WTC11 (cell line): ENCODE measurements around the gene SEC22C. TPM values are rescaled to one million over a fixed set of nuclear protein-coding genes. Genes with fewer than 3 reads are reported as not detected.

ENCODE experiments used
- ATAC-seq: fragments of 200-7000 bp; cut with Tn5 transposase; 2 replicates; pipeline ENCODE4 v1.10.0; 2021; ENCODE audit warnings: mild to moderate bottlenecking, moderate library complexity
- CTCF ChIA-PET: fragments of 300-600 bp; sonication (Branson Sonifier 250); formaldehyde crosslinking; loops from one replicate; lab custom pipeline; 2021; ENCODE audit warnings: antibody characterized with exemption; lab: Charles Lee
- POLR2A ChIA-PET: fragments of 350-600 bp; sonication (Branson Sonifier 250); formaldehyde crosslinking; loops from one replicate; lab custom pipeline; 2021; ENCODE audit warnings: antibody characterized with exemption; lab: Charles Lee
- DNase-seq: peaks from one replicate; pipeline ENCODE4 v3.0.0; 2021; ENCODE audit warnings: low spot score
- H3K27ac Mint-ChIP-seq: 2 replicates; pipeline ENCODE4 v1.8.0; 2021; ENCODE audit warnings: mixed read lengths
- H3K27me3 Mint-ChIP-seq: 2 replicates; pipeline ENCODE4 v1.8.0; 2021; ENCODE audit warnings: low read depth, mild to moderate bottlenecking, moderate library complexity, mixed read lengths
- H3K36me3 Mint-ChIP-seq: 2 replicates; pipeline ENCODE4 v1.8.0; 2021; ENCODE audit warnings: mixed read lengths
- H3K4me1 Mint-ChIP-seq: 2 replicates; pipeline ENCODE4 v1.8.0; 2022; ENCODE audit warnings: mixed read lengths
- H3K4me3 Mint-ChIP-seq: 2 replicates; pipeline ENCODE4 v1.8.0; 2021; ENCODE audit warnings: mild to moderate bottlenecking, moderate library complexity, mixed read lengths
- H3K9me3 Mint-ChIP-seq: 2 replicates; pipeline ENCODE4 v1.8.0; 2021; ENCODE audit warnings: mixed read lengths
- ATF2 ChIP-seq: sonication (generic); formaldehyde crosslinking; IDR thresholded peaks from 2 replicates; pipeline ENCODE4 v1.8.1; 2022; ENCODE audit warnings: low read depth, missing genetic modification reagents, borderline replicate concordance
- ATF6 ChIP-seq: sonication (generic); formaldehyde crosslinking; IDR thresholded peaks from 2 replicates; pipeline ENCODE4 v1.8.1; 2023; ENCODE audit warnings: mild to moderate bottlenecking, missing genetic modification reagents
- CBFB ChIP-seq: sonication (generic); formaldehyde crosslinking; IDR thresholded peaks from 2 replicates; pipeline ENCODE4 v1.8.1; 2022; ENCODE audit warnings: mild to moderate bottlenecking, low read depth, missing genetic modification reagents
- E2F4 ChIP-seq: sonication (generic); formaldehyde crosslinking; IDR thresholded peaks from 2 replicates; pipeline ENCODE4 v1.8.1; 2022; ENCODE audit warnings: low read depth, mild to moderate bottlenecking, moderate library complexity, missing genetic modification reagents, borderline replicate concordance
- ETV6 ChIP-seq: sonication (generic); formaldehyde crosslinking; IDR thresholded peaks from 2 replicates; pipeline ENCODE4 v1.8.1; 2022; ENCODE audit warnings: mild to moderate bottlenecking, missing genetic modification reagents
- FOXJ3 ChIP-seq: sonication (generic); formaldehyde crosslinking; IDR thresholded peaks from 2 replicates; pipeline ENCODE4 v1.9.0; 2021; ENCODE audit warnings: missing genetic modification reagents, mild to moderate bottlenecking, borderline replicate concordance
- FOXK1 ChIP-seq: sonication (generic); formaldehyde crosslinking; IDR thresholded peaks from 2 replicates; pipeline ENCODE4 v1.8.0; 2022; ENCODE audit warnings: mild to moderate bottlenecking, moderate library complexity, missing genetic modification reagents
- HMGA2 ChIP-seq: fragments of 250-450 bp; sonication (Bioruptor Pico); IDR thresholded peaks from 2 replicates; pipeline ENCODE4 v1.4.0; 2021; ENCODE audit warnings: mild to moderate bottlenecking, moderate library complexity
- MAX ChIP-seq: sonication (generic); formaldehyde crosslinking; IDR thresholded peaks from 2 replicates; pipeline ENCODE4 v1.8.0; 2022; ENCODE audit warnings: mild to moderate bottlenecking, missing genetic modification reagents
- NFATC4 ChIP-seq: fragments of 250-450 bp; sonication (Bioruptor Pico); IDR thresholded peaks from 2 replicates; pipeline ENCODE4 v1.9.0; 2021; ENCODE audit warnings: mild to moderate bottlenecking
- NFYB ChIP-seq: sonication (generic); formaldehyde crosslinking; conservative IDR thresholded peaks from 2 replicates; pipeline ENCODE4 v1.8.0; 2022; ENCODE audit warnings: low read depth, missing genetic modification reagents
- PRDM15 ChIP-seq: sonication (generic); formaldehyde crosslinking; IDR thresholded peaks from 2 replicates; pipeline ENCODE4 v1.8.0; 2022; ENCODE audit warnings: missing genetic modification reagents
- SP1 ChIP-seq: sonication (generic); formaldehyde crosslinking; conservative IDR thresholded peaks from 2 replicates; pipeline ENCODE4 v1.8.1; 2022; ENCODE audit warnings: missing genetic modification reagents
- TEAD1 ChIP-seq: sonication (generic); formaldehyde crosslinking; IDR thresholded peaks from 2 replicates; pipeline ENCODE4 v1.8.0; 2022; ENCODE audit warnings: mild to moderate bottlenecking, missing genetic modification reagents
- ZBTB21 ChIP-seq: sonication (generic); formaldehyde crosslinking; IDR thresholded peaks from 2 replicates; pipeline ENCODE4 v1.8.1; 2023; ENCODE audit warnings: mild to moderate bottlenecking, missing genetic modification reagents, borderline replicate concordance
- ZBTB43 ChIP-seq: sonication (generic); formaldehyde crosslinking; IDR thresholded peaks from 2 replicates; pipeline ENCODE4 v1.8.1; 2023; ENCODE audit warnings: mild to moderate bottlenecking, missing genetic modification reagents
- ZNF532 ChIP-seq: fragments of 250-450 bp; sonication (Bioruptor Pico); IDR thresholded peaks from 2 replicates; pipeline ENCODE4 v1.9.0; 2021; ENCODE audit warnings: mild to moderate bottlenecking, borderline replicate concordance
- total RNA-seq: library from RNA; stranded (reverse); gene quantifications from 3 replicates; pipeline ENCODE4 v1.2.3, GENCODE V29; 2021

Gene SEC22C
- total RNA-seq, 1 experiment from 2014 or later, result 37.0 TPM

GRCh38 chr3:42578054-42578453 is 3.7 kb downstream of the SEC22C start (continued):
- no peak for TF ChIP-seq ZBTB43 (CRISPR knock-in tag)
- no peak for TF ChIP-seq PRDM15 (CRISPR knock-in tag)
- TF ChIP-seq NFATC4 (CRISPR knock-in tag), result no peak
- no peak for TF ChIP-seq SP1
- no peak for TF ChIP-seq NFYB
- no peak for TF ChIP-seq CBFB
- no peak for TF ChIP-seq ATF6 (CRISPR knock-in tag)
- TF ChIP-seq ZNF532 (CRISPR knock-in tag), result no peak
- no peak for TF ChIP-seq MAX
- TF ChIP-seq FOXJ3 (CRISPR knock-in tag), result no peak
- TF ChIP-seq TEAD1 (CRISPR knock-in tag), result no peak

GRCh38 chr3:42575137-42575741 is 6.5 kb downstream of the SEC22C start:
- Mint-ChIP-seq H3K27ac (no peak overlapping the region), H3K4me1 (peaks cover 11% of the 10 kb centered on the region), H3K9me3 (peaks cover 30% of the 10 kb centered on the region), H3K4me3 (no peak overlapping the region), H3K27me3 (no peaks in the 10 kb centered on the region), H3K36me3 (peaks cover 30% of the 10 kb centered on the region)
- ChIA-PET POLR2A (no interaction called here), CTCF (interaction anchor here (0.6 kb wide), 1 partner anchor 169 kb away, joined by 3 read pairs; no protein-coding TSS in a partner anchor)
- TF ChIP-seq HMGA2 (no peak), ETV6 (CRISPR knock-in tag) (no peak), ATF2 (CRISPR knock-in tag) (no peak), E2F4 (CRISPR knock-in tag) (no peak), ZBTB21 (CRISPR knock-in tag) (no peak), FOXK1 (CRISPR knock-in tag) (no peak)
- ATAC-seq (no peak), DNase-seq (no peak)
